ENCODE measurements around the gene TRPT1.

The TRPT1 gene

DNA sequence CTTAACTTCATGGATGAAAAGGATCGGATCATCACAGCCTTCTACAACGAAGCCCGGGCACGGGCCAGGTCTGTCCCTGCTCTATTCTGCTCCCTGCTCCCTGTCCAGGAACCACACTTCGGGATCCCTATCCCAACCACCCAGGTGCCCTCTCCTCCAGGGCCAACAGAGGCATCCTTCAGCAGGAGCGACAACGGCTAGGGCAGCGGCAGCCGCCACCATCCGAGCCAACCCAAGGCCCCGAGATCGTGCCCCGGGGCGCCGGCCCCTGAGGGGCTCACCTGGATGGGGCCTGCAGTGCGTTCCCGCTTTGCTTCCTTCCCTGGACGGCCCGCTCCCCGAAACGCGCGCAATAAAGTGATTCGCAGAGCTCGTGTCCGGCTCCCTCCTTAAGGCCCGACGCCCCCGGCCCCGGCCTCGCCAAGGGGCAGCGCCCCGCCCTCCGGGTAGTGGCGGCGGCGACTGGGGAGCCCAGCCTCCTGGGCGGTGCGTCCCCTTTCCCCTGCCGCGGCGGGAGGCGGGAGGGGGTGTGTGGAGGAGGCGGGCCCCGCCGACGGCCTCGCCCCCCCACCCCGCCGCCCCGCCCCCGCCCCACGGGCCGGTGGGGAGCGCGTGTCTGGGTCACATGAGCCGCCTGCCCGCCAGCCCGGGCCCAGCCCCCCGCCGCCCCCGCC, 8.1 kb upstream of the TRPT1 start, which contains the start of gene VEGFB:
TSS of gene VEGFB (plus strand) at position 672 of the 674 bp plus-strand sequence. CDS start 250 bp downstream, outside the sequence.
- no peak for TF ChIP-seq GATA2 (IDR thresholded peaks at IDR 0.05; ENCODE audit: low read depth, low read length)
- TF ChIP-seq GATA3 (IDR thresholded peaks at IDR 0.05; ENCODE audit: low read depth, low read length): no peak

DNA sequence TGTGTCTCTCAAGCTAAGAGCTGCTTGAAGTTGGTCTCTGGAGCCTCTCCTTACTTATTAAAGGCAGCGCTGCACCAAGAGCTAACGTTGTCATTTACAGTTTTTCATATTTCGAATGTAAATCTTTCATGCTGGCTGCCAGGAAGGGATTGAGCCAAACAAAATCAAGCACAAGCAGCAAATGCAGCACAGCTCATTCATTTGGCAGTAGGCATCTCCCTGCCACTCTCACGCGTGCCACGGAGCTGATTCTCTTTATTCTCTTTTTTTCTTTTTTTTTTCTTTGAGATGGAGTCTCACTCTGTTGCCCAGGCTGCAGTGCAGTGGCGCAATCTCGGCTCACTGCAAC, 7.0 kb upstream of the TRPT1 start:
- TF ChIP-seq GATA2 (IDR thresholded peaks at IDR 0.05; ENCODE audit: low read depth, low read length) (no peak), GATA3 (IDR thresholded peaks at IDR 0.05; ENCODE audit: low read depth, low read length) (no peak)

DNA sequence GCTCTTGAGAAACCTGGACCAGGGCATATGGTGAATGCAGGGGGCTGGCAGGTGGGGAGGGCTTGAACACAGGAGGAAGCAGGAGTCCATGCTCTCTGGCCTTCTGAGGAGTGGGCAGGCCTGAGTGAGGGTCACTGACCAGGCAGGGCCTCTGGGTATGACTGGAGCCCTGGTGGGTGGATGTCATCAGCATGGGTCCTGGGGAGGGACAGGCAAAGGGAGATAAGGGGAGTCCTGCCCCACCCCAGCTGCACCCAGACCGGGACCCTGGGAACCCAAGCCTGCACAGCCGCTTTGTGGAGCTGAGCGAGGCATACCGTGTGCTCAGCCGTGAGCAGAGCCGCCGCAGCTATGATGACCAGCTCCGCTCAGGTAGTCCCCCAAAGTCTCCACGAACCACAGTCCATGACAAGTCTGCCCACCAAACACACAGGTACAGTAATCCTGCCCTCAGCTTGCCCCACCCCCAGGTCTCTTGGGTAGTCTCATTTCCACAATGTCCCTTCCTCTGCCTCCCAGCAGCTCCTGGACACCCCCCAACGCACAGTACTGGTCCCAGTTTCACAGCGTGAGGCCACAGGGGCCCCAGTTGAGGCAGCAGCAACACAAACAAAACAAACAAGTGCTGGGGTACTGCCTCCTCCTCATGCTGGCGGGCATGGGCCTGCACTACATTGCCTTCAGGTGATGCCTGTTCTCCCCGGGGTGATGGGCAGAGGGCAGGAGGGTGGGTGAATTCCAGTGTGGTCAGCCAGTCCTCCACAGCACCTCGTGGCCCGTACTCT, 6.4 kb upstream of the TRPT1 start:
- TF ChIP-seq GATA3 (IDR thresholded peaks at IDR 0.05; ENCODE audit: low read depth, low read length): no peak
- no peak for TF ChIP-seq GATA2 (IDR thresholded peaks at IDR 0.05; ENCODE audit: low read depth, low read length)

DNA sequence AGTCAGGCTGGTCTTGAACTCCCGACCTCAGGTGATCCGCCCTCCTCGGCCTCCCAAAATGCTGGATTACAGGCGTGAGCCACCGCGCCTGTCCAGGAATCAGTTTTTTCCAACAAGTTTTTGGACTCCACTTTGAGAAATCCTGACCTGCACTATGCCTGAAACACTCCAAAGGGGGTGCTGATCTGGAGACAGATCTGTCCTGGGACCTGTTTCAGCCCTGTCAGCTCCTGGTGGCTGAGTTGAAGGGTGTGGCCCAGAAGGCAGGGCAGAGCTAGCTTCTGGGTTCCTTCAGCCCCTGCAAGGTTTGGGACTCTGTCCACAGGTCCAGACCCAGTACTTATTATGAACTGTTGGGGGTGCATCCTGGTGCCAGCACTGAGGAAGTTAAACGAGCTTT, 5.6 kb upstream of the TRPT1 start:
- TF ChIP-seq GATA3 (IDR thresholded peaks at IDR 0.05; ENCODE audit: low read depth, low read length): no peak
- TF ChIP-seq GATA2 (IDR thresholded peaks at IDR 0.05; ENCODE audit: low read depth, low read length): no peak

DNA sequence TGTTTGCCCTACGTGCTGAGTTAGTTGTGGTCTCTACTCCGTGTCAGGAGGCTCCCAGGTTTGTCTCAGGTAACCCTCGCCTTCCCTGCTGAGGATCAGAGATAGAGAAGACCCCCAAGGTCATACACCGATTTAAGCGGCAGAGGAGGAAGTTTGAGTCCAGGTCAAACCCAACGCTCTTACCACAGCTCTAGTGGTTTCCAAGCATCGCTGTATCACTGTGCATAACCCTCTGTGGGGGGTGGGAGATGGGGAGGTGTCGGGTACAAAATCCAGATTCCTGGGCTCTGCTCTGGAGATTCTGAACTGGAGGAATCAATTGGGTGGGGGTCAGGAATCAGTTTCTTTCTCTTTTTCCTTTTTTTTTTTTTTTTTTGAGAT, 5.0 kb upstream of the TRPT1 start:
- TF ChIP-seq GATA3 (IDR thresholded peaks at IDR 0.05; ENCODE audit: low read depth, low read length): no peak
- TF ChIP-seq GATA2 (IDR thresholded peaks at IDR 0.05; ENCODE audit: low read depth, low read length): no peak

DNA sequence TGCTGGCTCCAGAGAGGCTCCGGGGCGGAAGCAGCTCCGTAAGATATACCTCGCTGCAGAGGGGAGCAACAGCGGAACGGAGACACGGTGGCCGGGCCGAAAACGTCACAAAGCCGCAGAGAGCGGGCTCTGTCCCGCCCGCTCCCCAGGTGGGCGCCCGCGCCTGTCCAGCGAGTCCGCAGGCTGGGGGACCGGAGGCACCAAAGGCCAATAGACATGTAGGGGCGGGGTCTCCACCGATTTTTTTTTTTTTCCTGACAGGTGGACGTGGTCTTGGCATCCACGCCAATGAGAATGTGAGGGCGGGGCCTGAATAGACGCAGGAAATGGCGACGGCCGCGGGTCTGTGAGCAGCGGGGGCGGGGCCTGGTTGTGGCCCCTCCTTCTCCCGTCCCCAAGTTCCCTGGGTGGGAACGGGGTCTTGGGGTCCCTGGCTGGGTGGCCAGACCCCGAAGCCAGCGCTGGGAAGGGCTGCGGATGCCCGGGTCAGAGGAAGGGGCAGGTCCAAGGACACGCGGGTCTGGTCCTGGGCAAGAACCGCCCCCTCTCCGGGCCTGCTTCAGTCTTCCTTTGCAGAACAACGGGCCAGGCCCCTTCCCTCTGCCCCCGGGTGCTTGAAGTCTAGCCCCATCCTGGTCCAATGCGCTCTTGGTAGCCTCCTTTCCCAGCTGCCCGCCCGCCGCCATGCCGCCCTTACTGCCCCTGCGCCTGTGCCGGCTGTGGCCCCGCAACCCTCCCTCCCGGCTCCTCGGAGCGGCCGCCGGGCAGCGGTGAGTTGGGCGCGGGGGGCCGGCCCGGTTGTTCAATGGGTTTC, 4.4 kb upstream of the TRPT1 start, which contains the start of gene DNAJC4:
TSS of gene DNAJC4 (plus strand) at position 378 of the 814 bp plus-strand sequence. CDS start at position 685, 307 bp downstream.
- TF ChIP-seq GATA3 (IDR thresholded peaks at IDR 0.05; ENCODE audit: low read depth, low read length): no peak
- no peak for TF ChIP-seq GATA2 (IDR thresholded peaks at IDR 0.05; ENCODE audit: low read depth, low read length)

DNA sequence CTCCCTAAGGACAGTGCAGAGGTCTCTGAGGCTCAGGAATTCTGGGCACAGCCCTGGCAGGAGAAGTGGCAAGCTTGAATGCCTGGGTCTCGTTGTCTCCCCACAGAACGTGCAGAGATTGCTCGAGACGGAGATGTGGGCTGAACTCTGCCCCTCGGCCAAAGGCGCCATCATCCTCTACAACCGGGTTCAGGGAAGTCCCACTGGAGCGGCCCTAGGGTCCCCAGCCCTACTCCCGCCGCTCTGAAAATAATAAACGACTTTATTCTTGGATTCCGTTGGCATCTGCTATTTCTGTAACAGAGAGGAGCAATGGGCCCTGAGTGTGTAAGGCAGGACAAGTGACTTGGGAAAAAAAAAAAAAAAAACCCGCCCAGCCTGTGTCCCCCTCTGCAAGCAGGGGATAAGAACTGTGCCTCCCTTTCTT, 3.8 kb upstream of the TRPT1 start:
- TF ChIP-seq GATA3 (IDR thresholded peaks at IDR 0.05; ENCODE audit: low read depth, low read length) (no peak), GATA2 (IDR thresholded peaks at IDR 0.05; ENCODE audit: low read depth, low read length) (no peak)

DNA sequence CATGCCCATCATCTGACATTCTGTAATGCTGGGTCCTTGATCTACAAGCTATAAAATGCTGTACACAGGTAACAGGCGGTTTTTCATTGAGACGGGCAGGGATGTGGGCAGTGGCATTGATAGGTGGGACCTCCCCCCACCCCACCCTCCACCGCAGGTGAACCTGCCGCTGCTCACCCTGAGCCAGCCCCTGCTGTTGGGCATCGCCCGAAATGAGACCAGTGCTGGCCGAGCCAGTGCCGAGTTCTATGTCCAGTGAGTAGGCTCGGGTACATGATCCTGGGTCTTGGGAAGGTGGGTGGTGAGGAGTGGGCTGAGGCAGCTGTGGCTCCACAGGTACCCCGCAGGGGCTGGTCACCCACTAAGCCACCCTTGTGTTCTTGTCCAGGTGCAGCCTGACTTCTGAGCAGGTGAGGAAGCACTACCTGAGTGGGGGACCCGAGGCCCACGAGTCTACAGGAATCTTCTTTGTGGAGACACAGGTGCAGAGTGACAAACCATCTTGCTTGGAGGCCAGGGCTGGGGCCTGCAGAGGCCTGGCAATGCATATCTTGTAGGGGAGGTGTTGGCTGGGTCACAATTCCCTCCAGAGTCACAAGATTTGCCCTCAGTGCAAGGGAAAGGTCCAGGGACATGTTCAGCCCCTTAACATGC, 3.2 kb upstream of the TRPT1 start:
- TF ChIP-seq GATA3 (IDR thresholded peaks at IDR 0.05; ENCODE audit: low read depth, low read length): no peak
- TF ChIP-seq GATA2 (IDR thresholded peaks at IDR 0.05; ENCODE audit: low read depth, low read length): no peak

DNA sequence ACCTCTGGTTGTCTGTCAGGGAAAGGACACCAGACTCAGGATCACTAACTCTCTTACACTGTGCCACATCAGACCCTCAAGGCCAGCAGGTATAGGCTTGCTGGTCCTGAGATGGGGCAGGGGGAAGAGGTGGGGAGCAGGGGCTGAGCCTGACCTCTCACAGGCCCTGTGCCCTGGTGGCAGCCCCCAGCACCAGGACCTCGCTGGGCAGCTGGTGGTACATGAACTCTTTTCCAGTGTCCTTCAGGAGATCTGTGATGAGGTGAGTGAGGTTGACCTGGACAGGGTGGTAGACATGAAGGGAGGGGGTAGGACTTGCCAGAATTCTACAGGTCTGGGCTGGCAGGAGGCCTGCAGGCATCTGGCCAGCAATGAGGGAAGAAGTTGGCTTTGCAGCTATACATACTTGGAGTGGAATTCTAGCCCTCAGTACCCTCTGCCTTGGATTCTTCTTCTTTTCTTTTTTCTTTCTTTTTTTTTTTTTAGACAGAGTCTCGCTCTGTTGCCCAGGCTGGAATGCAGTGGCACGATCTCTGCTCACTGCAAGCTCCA, 1.5 kb upstream of the TRPT1 start:
- TF ChIP-seq GATA3 (IDR thresholded peaks at IDR 0.05; ENCODE audit: low read depth, low read length): no peak
- no peak for TF ChIP-seq GATA2 (IDR thresholded peaks at IDR 0.05; ENCODE audit: low read depth, low read length)

DNA sequence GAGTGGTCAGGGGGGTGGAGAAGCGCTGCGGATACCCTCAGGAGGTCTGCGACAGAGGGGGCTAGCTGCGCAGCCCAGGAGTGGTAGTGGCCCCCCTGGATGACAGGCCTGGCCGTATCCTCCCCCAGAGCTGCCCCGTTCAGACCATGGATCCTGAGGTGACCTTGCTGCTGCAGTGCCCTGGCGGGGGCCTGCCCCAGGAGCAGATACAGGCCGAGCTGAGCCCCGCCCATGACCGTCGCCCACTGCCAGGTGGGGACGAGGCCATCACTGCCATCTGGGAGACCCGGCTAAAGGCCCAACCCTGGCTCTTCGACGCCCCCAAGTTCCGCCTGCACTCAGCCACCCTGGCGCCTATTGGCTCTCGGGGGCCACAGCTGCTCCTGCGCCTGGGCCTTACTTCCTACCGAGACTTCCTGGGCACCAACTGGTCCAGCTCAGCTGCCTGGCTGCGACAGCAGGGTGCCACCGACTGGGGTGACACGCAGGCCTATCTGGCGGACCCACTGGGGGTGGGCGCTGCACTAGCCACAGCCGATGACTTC, 593 bp upstream of the TRPT1 start:
- TF ChIP-seq GATA3 (IDR thresholded peaks at IDR 0.05; ENCODE audit: low read depth, low read length): no peak
- no peak for TF ChIP-seq GATA2 (IDR thresholded peaks at IDR 0.05; ENCODE audit: low read depth, low read length)

DNA sequence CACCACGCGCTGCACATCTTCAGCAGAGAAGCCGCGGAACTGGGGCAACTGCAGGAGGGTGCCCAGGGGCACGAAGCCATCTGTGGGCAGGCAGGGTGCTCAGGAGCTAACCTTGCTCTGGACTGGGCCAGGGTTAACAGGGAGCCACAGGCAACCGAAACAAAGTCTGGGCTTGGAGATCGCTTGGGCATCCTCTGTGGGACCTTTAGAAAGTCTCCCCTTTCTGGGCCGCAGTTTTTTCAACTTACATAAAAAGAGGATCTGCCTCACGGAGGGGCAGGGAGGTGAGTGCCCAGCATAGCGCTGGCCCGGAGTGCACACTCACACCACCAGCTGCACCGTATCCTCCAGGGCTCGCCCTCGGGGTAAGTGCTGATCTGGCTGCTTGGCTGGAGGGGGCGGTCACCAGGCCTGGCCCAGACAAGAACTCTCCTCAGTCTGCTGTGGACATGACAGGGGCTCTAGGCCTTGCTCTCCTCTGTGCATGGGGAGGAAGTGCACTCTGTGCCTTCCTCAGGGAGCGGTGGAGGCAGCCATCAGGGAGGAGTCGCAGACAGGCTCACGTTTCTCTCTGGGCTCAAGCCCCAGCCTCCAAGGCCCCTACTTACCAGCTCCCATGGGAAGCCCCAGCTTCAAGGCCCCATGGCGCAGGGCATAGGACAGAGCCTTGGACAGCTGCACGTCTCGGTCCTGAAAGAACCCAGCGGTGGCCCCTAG, 937 bp downstream of the TRPT1 start:
- no peak for TF ChIP-seq GATA3 (IDR thresholded peaks at IDR 0.05; ENCODE audit: low read depth, low read length)
- TF ChIP-seq GATA2 (IDR thresholded peaks at IDR 0.05; ENCODE audit: low read depth, low read length): no peak

DNA sequence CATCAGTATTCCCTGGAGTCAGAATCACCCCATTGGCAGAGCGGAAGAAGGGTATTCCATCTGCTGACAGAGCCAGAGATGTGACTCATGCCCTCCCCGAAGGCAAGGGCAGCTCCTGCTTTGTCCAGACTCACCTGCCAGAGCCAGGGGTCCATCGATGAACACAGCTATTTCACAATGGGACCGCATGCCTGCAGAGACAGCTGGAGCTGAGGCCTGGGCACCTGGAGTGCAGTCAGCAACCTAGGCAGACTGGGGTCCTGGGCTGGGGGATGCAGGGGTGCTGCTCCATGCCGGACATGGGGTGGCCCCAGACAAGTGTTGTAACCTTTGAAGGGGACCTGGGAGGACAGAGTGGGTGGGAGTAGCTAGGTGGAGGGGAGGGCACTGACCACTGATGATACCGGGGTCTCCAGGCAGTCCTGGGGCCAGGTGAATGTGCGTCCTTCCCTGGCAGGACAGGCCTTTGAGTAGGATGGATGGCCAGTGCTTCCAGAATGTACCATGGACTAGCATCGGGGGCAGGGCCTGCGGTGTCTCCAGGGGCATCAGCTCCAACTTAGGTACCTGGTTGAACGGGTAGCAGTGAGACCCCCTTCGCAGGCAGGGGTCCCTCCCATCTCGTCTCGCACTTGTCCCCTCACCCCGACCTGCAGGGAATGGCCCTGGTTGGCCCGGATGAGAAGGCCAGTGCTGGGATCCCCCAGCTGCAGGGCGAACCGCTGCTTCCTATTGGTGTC, 1.7 kb downstream of the TRPT1 start:
- TF ChIP-seq GATA2 (IDR thresholded peaks at IDR 0.05; ENCODE audit: low read depth, low read length) (no peak), GATA3 (IDR thresholded peaks at IDR 0.05; ENCODE audit: low read depth, low read length) (no peak)

Measured in SH-SY5Y (cell line).